Peyer's patch (tissue), 4 donors: ENCODE measurements around the gene MLYCD. TPM values are rescaled to one million over a fixed set of nuclear protein-coding genes. Genes with fewer than 3 reads are reported as not detected.

Experiments
- DNase-seq, 3 donors: peaks; one replicate each; pipeline ENCODE4 v3.0.0-alpha.2; 2017 to 2019
- H3K27ac ChIP-seq, 4 donors: fragments of 200-600 bp; sonication (generic); one replicate each; pipeline ENCODE4 v1.5.1; 2016 to 2019
- H3K27me3 ChIP-seq, 2 donors: fragments of 200-600 bp; sonication (generic); one replicate each; pipeline ENCODE4 v1.5.1; 2019
- H3K36me3 ChIP-seq, 3 donors: fragments of 200-600 bp; sonication (generic); one replicate each; pipeline ENCODE4 v1.5.1; 2016 to 2019
- H3K4me1 ChIP-seq, 4 donors: fragments of 200-600 bp; sonication (generic); one replicate each; pipeline ENCODE4 v1.5.1; 2016 to 2019
- H3K4me3 ChIP-seq, 4 donors: fragments of 200-600 bp; sonication (generic); 1 replicate in 3 of 4; 2 replicates in 1 of 4; pipeline ENCODE4 v1.5.1; 2016 to 2019; ENCODE audit warnings: mild to moderate bottlenecking in 1 of 4
- H3K9me3 ChIP-seq, 4 donors: fragments of 200-600 bp; sonication (generic); one replicate each; pipeline ENCODE4 v1.5.1; 2016 to 2019; ENCODE audit warnings: mild to moderate bottlenecking in 1 of 4
- POLR2A ChIP-seq, 2 donors: fragments of 450-650 bp; IDR thresholded peaks; one replicate each; pipeline ENCODE4 v1.5.1; 2017; ENCODE audit warnings: antibody characterized with exemption in 2 of 2, mild to moderate bottlenecking in 2 of 2, moderate library complexity in 2 of 2
- total RNA-seq, 4 donors: library from RNA; depleted of rRNA; stranded (reverse); fragments of >200 nt; gene quantifications; one replicate each; pipeline ENCODE4 v1.1.0, GENCODE V29; 2016
- TF ChIP-seq, protein P1 (sequence below), 6 experiments: fragments of 450-650 bp in 4 of 6; fragments of 200-600 bp in 2 of 6; sonication (generic) in 1 of 6; IDR thresholded peaks; one replicate each; pipeline ENCODE4 v1.5.1; 2017 to 2019; ENCODE audit warnings: antibody characterized with exemption in 6 of 6, mild to moderate bottlenecking in 3 of 6, moderate library complexity in 1 of 6

MLYCD gene
- total RNA-seq, 4 donors from 2014 or later, result 13.5 to 31.4 (median 31.0) TPM

DNA sequence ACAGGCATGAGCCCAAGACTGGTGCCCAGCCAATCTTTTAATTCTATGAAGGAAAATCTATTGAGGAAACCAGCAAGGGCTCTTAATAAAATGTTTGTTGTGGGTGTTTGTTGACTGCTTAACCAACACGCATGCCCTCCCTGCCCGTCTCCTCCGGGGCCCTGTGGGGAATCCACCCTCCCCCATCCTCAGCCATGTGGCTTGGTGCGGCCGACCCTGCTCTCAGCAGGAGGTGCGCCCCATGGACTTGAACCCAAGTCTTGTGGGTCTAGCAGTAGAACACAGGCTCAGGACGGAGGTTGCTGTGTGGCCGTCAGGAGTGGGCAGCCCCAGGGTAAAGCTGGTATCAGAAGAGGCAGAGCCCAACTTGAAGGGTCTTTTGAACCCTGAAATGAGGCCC, 45.1 kb upstream of the MLYCD start:
- TF ChIP-seq, protein P1, sequence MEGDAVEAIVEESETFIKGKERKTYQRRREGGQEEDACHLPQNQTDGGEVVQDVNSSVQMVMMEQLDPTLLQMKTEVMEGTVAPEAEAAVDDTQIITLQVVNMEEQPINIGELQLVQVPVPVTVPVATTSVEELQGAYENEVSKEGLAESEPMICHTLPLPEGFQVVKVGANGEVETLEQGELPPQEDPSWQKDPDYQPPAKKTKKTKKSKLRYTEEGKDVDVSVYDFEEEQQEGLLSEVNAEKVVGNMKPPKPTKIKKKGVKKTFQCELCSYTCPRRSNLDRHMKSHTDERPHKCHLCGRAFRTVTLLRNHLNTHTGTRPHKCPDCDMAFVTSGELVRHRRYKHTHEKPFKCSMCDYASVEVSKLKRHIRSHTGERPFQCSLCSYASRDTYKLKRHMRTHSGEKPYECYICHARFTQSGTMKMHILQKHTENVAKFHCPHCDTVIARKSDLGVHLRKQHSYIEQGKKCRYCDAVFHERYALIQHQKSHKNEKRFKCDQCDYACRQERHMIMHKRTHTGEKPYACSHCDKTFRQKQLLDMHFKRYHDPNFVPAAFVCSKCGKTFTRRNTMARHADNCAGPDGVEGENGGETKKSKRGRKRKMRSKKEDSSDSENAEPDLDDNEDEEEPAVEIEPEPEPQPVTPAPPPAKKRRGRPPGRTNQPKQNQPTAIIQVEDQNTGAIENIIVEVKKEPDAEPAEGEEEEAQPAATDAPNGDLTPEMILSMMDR (IDR thresholded peaks at IDR 0.05), result no peak
- no peak for TF ChIP-seq POLR2A (IDR thresholded peaks at IDR 0.05)

DNA sequence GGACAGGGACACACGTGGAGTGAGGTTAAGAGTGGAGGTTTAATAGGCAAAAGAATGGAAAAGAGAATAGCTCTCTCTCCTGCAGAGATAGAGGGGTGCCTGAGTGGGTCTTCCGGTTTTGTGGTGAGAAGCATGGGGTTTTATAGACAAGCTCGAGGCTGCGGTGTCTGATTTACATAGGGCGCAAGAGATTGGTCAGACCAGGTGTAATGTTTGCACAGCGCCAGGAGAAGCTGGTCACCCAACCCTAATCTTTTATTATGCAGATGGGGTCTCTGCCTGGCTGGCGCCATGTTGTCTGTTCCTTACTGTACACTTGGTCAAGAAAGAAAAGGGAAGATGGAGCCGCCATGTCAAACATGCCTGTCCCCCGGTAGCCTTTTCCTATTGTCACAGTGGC, 44.5 kb upstream of the MLYCD start:
- Histone ChIP-seq H3K4me3 (no peak overlapping the region), H3K27ac (no peak overlapping the region), H3K27me3 (no peaks in the 10 kb centered on the region), H3K9me3 (no peaks in the 10 kb centered on the region), H3K4me1 (no peaks in the 10 kb centered on the region), H3K36me3 (no peaks in the 10 kb centered on the region)
- no peak for TF ChIP-seq POLR2A (IDR thresholded peaks at IDR 0.05)
- TF ChIP-seq, protein P1 (IDR thresholded peaks at IDR 0.05), result no peak
- no peak for DNase-seq

More for the DNA sequence above, 45.1 kb upstream of the MLYCD start:
- H3K9me3 ChIP-seq, result no peaks in the 10 kb centered on the region
- H3K36me3 ChIP-seq, result no peaks in the 10 kb centered on the region
- H3K27me3 ChIP-seq, result no peaks in the 10 kb centered on the region
- no peaks in the 10 kb centered on the region for H3K4me1 ChIP-seq
- H3K27ac ChIP-seq, result no peak overlapping the region
- DNase-seq, result no peak
- no peak overlapping the region for H3K4me3 ChIP-seq

DNA sequence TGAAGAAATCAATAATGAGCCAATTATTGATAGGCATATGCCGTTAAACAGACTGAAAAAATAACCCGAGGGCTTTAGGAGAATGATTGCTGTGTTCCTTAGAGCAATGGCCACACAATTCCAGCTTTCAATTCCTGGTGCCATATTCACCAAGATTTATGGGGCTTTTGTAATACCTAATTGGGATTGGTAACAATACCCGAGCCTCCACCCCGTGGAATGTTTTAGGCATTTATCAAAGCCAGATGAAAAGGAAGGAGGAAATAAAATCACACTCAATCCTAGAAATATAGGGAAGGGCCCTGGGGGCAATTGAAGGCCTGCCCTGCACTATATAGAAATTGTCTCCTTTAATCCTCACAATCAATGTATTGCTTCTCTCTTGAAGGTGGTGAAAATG, 42.1 kb upstream of the MLYCD start:
- TF ChIP-seq POLR2A (IDR thresholded peaks at IDR 0.05), result no peak
- TF ChIP-seq, protein P1 (IDR thresholded peaks at IDR 0.05), result no peak
- H3K4me3 ChIP-seq, result no peak overlapping the region
- H3K36me3 ChIP-seq, result no peaks in the 10 kb centered on the region
- no peaks in the 10 kb centered on the region for H3K27me3 ChIP-seq
- H3K4me1 ChIP-seq, result no peaks in the 10 kb centered on the region
- no peaks in the 10 kb centered on the region for H3K9me3 ChIP-seq
- no peak overlapping the region for H3K27ac ChIP-seq
- no peak for DNase-seq

DNA sequence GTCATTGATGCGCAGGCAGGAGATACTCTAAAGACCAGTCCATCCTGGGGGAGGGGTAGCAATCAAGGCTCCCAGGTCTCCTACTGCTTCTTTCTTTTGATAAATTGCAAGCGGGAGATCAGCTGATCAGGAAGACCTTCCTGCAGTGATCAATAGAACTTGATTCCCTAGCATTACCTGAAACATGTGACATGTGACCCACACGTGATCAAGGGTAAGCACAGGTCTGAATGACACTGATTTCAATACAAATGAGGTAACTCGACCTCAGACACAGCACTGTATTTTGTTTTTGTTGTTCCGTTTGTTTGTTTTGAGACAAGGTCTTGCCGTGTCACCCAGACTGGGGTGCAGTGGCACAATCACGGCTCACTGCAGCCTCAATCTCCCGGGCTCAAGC, 39.6 kb upstream of the MLYCD start:
- Histone ChIP-seq H3K4me3 (no peak overlapping the region), H3K27me3 (no peaks in the 10 kb centered on the region), H3K9me3 (no peaks in the 10 kb centered on the region), H3K4me1 (no peaks in the 10 kb centered on the region), H3K27ac (no peak overlapping the region), H3K36me3 (no peaks in the 10 kb centered on the region)
- DNase-seq, result no peak
- TF ChIP-seq POLR2A (IDR thresholded peaks at IDR 0.05), result no peak
- TF ChIP-seq, protein P1 (IDR thresholded peaks at IDR 0.05), result no peak

DNA sequence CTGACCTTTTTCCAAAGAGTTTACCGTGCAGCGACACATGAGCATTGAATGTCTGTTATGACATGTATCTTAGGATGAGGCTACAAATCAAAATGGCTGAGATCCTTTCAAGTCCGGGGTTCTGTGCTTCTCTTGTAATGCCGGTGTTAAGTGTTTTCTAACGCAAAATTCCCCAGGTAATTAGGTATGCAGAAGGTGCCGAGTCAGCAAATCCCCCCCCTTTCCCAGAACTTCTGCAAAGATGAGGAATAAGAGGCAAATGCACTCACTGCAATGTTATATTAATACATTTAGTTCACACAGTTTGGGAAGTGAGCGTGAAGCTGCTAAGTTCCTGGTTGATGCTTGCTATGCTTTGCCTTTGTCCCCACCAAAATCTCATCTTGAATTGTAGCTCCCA, 36.3 kb upstream of the MLYCD start:
- TF ChIP-seq, protein P1 (IDR thresholded peaks at IDR 0.05), result no peak
- TF ChIP-seq POLR2A (IDR thresholded peaks at IDR 0.05), result no peak
- Histone ChIP-seq H3K4me1 (no peaks in the 10 kb centered on the region), H3K27me3 (no peaks in the 10 kb centered on the region), H3K36me3 (no peaks in the 10 kb centered on the region), H3K9me3 (no peaks in the 10 kb centered on the region), H3K4me3 (no peak overlapping the region), H3K27ac (no peak overlapping the region)
- DNase-seq, result no peak

DNA sequence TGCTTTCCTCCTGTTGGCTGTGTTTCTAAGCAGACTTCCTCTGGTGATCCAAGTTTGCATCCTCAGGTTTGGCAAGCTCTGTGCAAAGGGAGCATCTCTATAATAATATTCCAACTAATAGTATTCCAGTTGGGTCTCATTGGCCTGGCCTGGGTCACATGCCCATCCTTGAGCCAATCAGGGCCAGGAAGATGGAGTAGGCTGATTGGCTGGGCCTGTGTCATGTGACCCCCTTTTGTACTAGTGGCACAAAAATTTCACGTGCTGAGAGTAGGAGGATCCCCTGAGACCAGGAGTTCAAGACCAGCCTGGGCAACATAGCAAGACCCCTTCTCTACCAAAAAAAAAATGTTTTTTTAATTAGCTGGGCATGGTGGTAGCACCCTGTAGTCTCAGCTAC, 35.2 kb upstream of the MLYCD start:
- DNase-seq, result no peak
- Histone ChIP-seq H3K27me3 (no peaks in the 10 kb centered on the region), H3K9me3 (no peaks in the 10 kb centered on the region), H3K27ac (no peak overlapping the region), H3K36me3 (no peaks in the 10 kb centered on the region), H3K4me1 (no peaks in the 10 kb centered on the region), H3K4me3 (no peak overlapping the region)
- no peak for TF ChIP-seq POLR2A (IDR thresholded peaks at IDR 0.05)
- TF ChIP-seq, protein P1 (IDR thresholded peaks at IDR 0.05), result no peak
